ENCODE data around the gene OR10H1. TPM values are rescaled to one million over a fixed set of nuclear protein-coding genes. Genes with fewer than 3 reads are reported as not detected.

The OR10H1 gene
- polyA plus RNA-seq, 3 donors = not detected

- Histone ChIP-seq H3K27me3 (ENCODE audit: control insufficient read depth in 2 of 2, insufficient read depth in 2 of 2, low read length in 2 of 2) (no peaks in the 10 kb centered on the region), H3K36me3 (replicated peaks in 1 of 2; ENCODE audit: control insufficient read depth in 1 of 2, insufficient read depth in 2 of 2, low read length in 2 of 2) (no peaks in the 10 kb centered on the region), H3K4me2 (replicated peaks; ENCODE audit: extremely low read depth, low read length, poor library complexity, severe bottlenecking) (no peak overlapping the region), H3K9ac (ENCODE audit: insufficient read depth, low read length, poor library complexity, severe bottlenecking) (no peak overlapping the region), H3K9me3 (replicated peaks in 1 of 2; ENCODE audit: control insufficient read depth in 1 of 2, insufficient read depth in 1 of 2, low read length in 2 of 2) (no peaks in the 10 kb centered on the region), H2AFZ (ENCODE audit: insufficient read depth, low read depth, low read length, poor library complexity, severe bottlenecking) (no peak overlapping the region), H3K27ac (ENCODE audit: low read depth in 1 of 2, low read length in 2 of 2) (no peak overlapping the region), H3K79me2 (ENCODE audit: insufficient read depth, low read length) (no peaks in the 10 kb centered on the region), H3K4me3 (replicated peaks in 1 of 3; ENCODE audit: low read depth in 2 of 3, low read length in 3 of 3) (no peak overlapping the region), H4K20me1 (ENCODE audit: insufficient read depth, low read length) (no peaks in the 10 kb centered on the region), H3K4me1 (ENCODE audit: control insufficient read depth in 1 of 2, insufficient read depth in 2 of 2, low read length in 2 of 2) (peaks cover 7 to 20% of the 10 kb centered on the region in 2 donors)
- peak in 1 of 3 donors; percentile 35 for DNase-seq
- Mint-ChIP-seq H3K4me1 (peaks cover 19% of the 10 kb centered on the region), H3K27ac (no peak overlapping the region), H3K27me3 (ENCODE audit: low read depth in 3 of 3) (peaks cover 1 to 3% (median 2%) of the 10 kb centered on the region in 3 donors), H3K36me3 (no peaks in the 10 kb centered on the region), H3K9me3 (no peaks in the 10 kb centered on the region), H3K4me3 (no peak overlapping the region)
- no peak for TF ChIP-seq CTCF (IDR thresholded peaks at IDR 0.05)
- intact Hi-C loops (cut with micrococcal nuclease) = no loop called here
- 100% methylated on average over 3 of the region's 3 CpGs for WGBS (ENCODE audit: insufficient coverage)
Observed at GRCh38 chr19:15838351-15838750, 22.9 kb upstream of the OR10H1 start.

- DNase-seq = peak in 1 of 3 donors; percentile 43
- no peaks in the 10 kb centered on the region for H3K9me3 ChIP-seq (replicated peaks in 1 of 2; ENCODE audit: control insufficient read depth in 1 of 2, insufficient read depth in 1 of 2, low read length in 2 of 2)
- 0% methylated on average over 5 of the region's 9 CpGs for WGBS (ENCODE audit: insufficient coverage)
- H3K9me3 Mint-ChIP-seq = no peaks in the 10 kb centered on the region
- peak overlapping the region; percentile 99 for H3K9ac ChIP-seq (ENCODE audit: insufficient read depth, low read length, poor library complexity, severe bottlenecking)
- TF ChIP-seq CTCF (IDR thresholded peaks at IDR 0.05) = no peak
- peak overlapping the region; percentile 63 to 88 (median 72) for H3K4me3 ChIP-seq (replicated peaks in 1 of 3; ENCODE audit: low read depth in 2 of 3, low read length in 3 of 3)
- peak overlapping the region; percentile 93 to 99 (median 98) for H3K27ac Mint-ChIP-seq
- peaks cover 1 to 3% (median 2%) of the 10 kb centered on the region in 3 donors for H3K27me3 Mint-ChIP-seq (ENCODE audit: low read depth in 3 of 3)
- peak overlapping the region; percentile 98 for H3K4me2 ChIP-seq (replicated peaks; ENCODE audit: extremely low read depth, low read length, poor library complexity, severe bottlenecking)
- H3K4me3 Mint-ChIP-seq = peak overlapping the region; percentile 85 to 91
- H2AFZ ChIP-seq (ENCODE audit: insufficient read depth, low read depth, low read length, poor library complexity, severe bottlenecking) = peak overlapping the region; percentile 99
- no peaks in the 10 kb centered on the region for H4K20me1 ChIP-seq (ENCODE audit: insufficient read depth, low read length)
- H3K4me1 ChIP-seq (ENCODE audit: control insufficient read depth in 1 of 2, insufficient read depth in 2 of 2, low read length in 2 of 2) = peaks cover 7 to 20% of the 10 kb centered on the region in 2 donors
- H3K36me3 ChIP-seq (replicated peaks in 1 of 2; ENCODE audit: control insufficient read depth in 1 of 2, insufficient read depth in 2 of 2, low read length in 2 of 2) = no peaks in the 10 kb centered on the region
- no peaks in the 10 kb centered on the region for H3K79me2 ChIP-seq (ENCODE audit: insufficient read depth, low read length)
- H3K27me3 ChIP-seq (ENCODE audit: control insufficient read depth in 2 of 2, insufficient read depth in 2 of 2, low read length in 2 of 2) = no peaks in the 10 kb centered on the region
- H3K4me1 Mint-ChIP-seq = peaks cover 19% of the 10 kb centered on the region
- H3K36me3 Mint-ChIP-seq = no peaks in the 10 kb centered on the region
- H3K27ac ChIP-seq (ENCODE audit: low read depth in 1 of 2, low read length in 2 of 2) = peak overlapping the region; percentile 94 to 98
- intact Hi-C loops (cut with micrococcal nuclease) = no loop called here
Observed at GRCh38 chr19:15837221-15837731, 21.8 kb upstream of the OR10H1 start.
